Ovary (tissue), 9 donors: ENCODE data around the gene CIC. TPM values are rescaled to one million over a fixed set of nuclear protein-coding genes. Genes with fewer than 3 reads are reported as not detected.

ENCODE experiments used
- DNase-seq, 5 donors: peaks; one replicate each; pipeline ENCODE4 v3.0.0-alpha.2; 2019 to 2020
- H3K27ac ChIP-seq, 2 donors: fragments of 200-600 bp; one replicate each; pipeline versions ENCODE4 v1.5.1 to v1.8.0; 2019 to 2022
- H3K27me3 ChIP-seq: fragments of 200-600 bp; one replicate; pipeline ENCODE4 v1.8.0; 2022
- H3K36me3 ChIP-seq: fragments of 200-600 bp; sonication (generic); one replicate; pipeline ENCODE4 v1.5.1; 2019
- H3K4me1 ChIP-seq: one replicate; pipeline ENCODE4 v1.8.1; 2013; ENCODE audit warnings: mild to moderate bottlenecking, moderate library complexity; ENCODE audit not compliant: insufficient read depth
- H3K4me3 ChIP-seq: fragments of 200-600 bp; sonication (generic); one replicate; pipeline ENCODE4 v1.5.1; 2017
- H3K9me3 ChIP-seq, 2 donors: fragments of 200-600 bp in 1 of 2; sonication (generic) in 1 of 2; one replicate each; pipeline versions ENCODE4 v1.5.1 to v1.8.1; 2013 to 2019; ENCODE audit warnings: mild to moderate bottlenecking in 1 of 2, moderate library complexity in 1 of 2
- EP300 ChIP-seq: sonication (generic); formaldehyde crosslinking; IDR thresholded peaks from one replicate; pipeline ENCODE4 v1.6.1; 2017; ENCODE audit warnings: antibody characterized with exemption
- POLR2A ChIP-seq: fragments of 450-650 bp; IDR thresholded peaks from one replicate; pipeline ENCODE4 v1.6.1; 2017; ENCODE audit warnings: antibody characterized with exemption, mild to moderate bottlenecking, moderate library complexity
- WGBS, 3 donors: extraction: QIAGEN DNeasy Blood & Tissue Kit in 1 of 3; methylation state at CpG; one replicate each; pipeline versions ENCODE4 v1.1.5 to v1.1.7; 2013 to 2017; 5-methylcytosine and 5-hydroxymethylcytosine counted together
- intact Hi-C, 4 donors: fragments of 100-400 bp; cut with DNase I; formaldehyde crosslinking; loops; one replicate each; pipeline versions ENCODE4 v1.11.0 to v1.15.1; 2022 to 2023
- polyA plus RNA-seq, 2 donors: library from polyadenylated mRNA; stranded (reverse); fragments of 200-250 nt in 1 of 2; fragments of 350-450 nt in 1 of 2; fragmentation: Illumina TruSeq in 1 of 2; extraction: RNeasy Lipid Tissue Mini Kit (QIAGEN cat#74804) in 1 of 2; gene quantifications; one replicate each; pipeline ENCODE4 v1.2.3, GENCODE V29; 2013 to 2014
- total RNA-seq, 7 donors: library from RNA; depleted of rRNA in 2 of 7; stranded (reverse); fragments of >200 nt in 2 of 7; fragmentation: NEBNext Ultra II Directional in 3 of 7; extraction: Animal tissue kit (Norgen Biotek cat#: 25700) in 3 of 7; gene quantifications; one replicate each; pipeline versions ENCODE4 v1.1.0 to v1.2.4, GENCODE V29; 2016 to 2023
- TF ChIP-seq, protein P1 (sequence below), 3 donors: fragments of 450-650 bp in 2 of 3; fragments of 200-600 bp in 1 of 3; IDR thresholded peaks; one replicate each; pipeline versions ENCODE4 v1.5.1 to v1.8.0; 2016 to 2022; ENCODE audit warnings: antibody characterized with exemption in 3 of 3, mild to moderate bottlenecking in 1 of 3
- donor health status: DM: no; HTN: no; CAD: no; lungs with moderate emphysema.
- donor health status: DM: no; HTN: no; CAD: no.
- donor health status: Bipolar disorder and iron deficiency.
- donor health status: DM: yes; HTN: yes; CAD: no.
- donor health status: DM: no; HTN: no; CAD: no.
- donor health status: DM: yes; HTN: yes; CAD: no.

CIC gene
- total and polyA plus RNA-seq, 9 donors = 6.6 to 139 (median 97.9) TPM

DNA sequence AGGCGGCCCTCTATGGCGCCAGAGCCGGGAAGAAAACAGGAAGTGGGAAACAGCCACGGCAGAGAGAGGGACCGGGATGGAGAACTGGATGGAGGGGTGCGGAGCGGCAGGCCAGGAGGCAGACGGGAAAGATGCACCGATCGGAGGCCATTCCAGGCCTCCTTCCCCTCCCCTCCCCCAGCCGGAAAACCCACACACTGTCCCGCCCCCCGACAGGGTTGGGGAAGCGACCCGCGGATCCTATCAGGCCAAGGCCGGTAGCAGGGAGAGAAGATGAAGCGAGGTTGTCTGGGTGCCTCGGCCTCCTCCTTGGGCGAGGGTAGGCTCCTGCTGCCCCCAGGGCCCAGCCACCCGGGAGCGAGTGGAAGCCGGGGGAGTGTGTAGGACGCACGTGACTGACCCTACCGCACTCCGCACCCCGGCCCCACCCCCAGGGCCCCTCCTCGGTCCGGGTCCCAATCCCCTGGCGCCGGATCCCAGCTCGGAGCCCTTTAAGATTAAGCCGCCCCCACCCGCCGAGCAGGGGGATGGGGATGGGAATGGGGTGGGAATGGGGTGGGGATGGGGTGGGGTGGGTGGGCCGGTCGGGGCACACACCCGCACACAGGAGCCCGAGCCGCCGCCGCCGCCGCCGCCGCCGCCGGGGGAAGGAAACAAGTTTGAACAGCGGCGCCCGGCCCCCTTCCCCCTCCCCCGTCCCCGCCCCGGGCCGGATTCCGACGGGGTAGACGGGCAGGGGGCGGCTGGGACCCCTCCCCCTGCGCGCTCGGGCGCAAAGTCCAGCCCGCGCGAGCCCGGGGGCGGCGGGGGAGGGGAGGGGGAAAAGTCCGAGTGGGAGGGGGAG, 15.6 kb upstream of the CIC start:
- intact Hi-C loops = loop anchor here in 2 of 4 donors (2.0 kb wide), 2 partner anchors 15 to 27 kb away; partner anchors contain the start of gene CIC (in 1 of the 2)
- WGBS, 3 donors = 0 to 1% (median 1%) methylated on average over 21 to 66 of the region's 71 CpGs
- Histone ChIP-seq H3K9me3 (no peaks in the 10 kb centered on the region), H3K36me3 (no peaks in the 10 kb centered on the region), H3K4me1 (peaks cover 21% of the 10 kb centered on the region), H3K27me3 (no peaks in the 10 kb centered on the region), H3K4me3 (peak overlapping the region; percentile 73), H3K27ac (peak overlapping the region; percentile 97 to 99)
- DNase-seq = peak; percentile 76 to 85 (median 82)
- TF ChIP-seq EP300 (no peak), POLR2A (no peak)
- TF ChIP-seq, protein P1, sequence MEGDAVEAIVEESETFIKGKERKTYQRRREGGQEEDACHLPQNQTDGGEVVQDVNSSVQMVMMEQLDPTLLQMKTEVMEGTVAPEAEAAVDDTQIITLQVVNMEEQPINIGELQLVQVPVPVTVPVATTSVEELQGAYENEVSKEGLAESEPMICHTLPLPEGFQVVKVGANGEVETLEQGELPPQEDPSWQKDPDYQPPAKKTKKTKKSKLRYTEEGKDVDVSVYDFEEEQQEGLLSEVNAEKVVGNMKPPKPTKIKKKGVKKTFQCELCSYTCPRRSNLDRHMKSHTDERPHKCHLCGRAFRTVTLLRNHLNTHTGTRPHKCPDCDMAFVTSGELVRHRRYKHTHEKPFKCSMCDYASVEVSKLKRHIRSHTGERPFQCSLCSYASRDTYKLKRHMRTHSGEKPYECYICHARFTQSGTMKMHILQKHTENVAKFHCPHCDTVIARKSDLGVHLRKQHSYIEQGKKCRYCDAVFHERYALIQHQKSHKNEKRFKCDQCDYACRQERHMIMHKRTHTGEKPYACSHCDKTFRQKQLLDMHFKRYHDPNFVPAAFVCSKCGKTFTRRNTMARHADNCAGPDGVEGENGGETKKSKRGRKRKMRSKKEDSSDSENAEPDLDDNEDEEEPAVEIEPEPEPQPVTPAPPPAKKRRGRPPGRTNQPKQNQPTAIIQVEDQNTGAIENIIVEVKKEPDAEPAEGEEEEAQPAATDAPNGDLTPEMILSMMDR (IDR thresholded peaks at IDR 0.05) = no peak

DNA sequence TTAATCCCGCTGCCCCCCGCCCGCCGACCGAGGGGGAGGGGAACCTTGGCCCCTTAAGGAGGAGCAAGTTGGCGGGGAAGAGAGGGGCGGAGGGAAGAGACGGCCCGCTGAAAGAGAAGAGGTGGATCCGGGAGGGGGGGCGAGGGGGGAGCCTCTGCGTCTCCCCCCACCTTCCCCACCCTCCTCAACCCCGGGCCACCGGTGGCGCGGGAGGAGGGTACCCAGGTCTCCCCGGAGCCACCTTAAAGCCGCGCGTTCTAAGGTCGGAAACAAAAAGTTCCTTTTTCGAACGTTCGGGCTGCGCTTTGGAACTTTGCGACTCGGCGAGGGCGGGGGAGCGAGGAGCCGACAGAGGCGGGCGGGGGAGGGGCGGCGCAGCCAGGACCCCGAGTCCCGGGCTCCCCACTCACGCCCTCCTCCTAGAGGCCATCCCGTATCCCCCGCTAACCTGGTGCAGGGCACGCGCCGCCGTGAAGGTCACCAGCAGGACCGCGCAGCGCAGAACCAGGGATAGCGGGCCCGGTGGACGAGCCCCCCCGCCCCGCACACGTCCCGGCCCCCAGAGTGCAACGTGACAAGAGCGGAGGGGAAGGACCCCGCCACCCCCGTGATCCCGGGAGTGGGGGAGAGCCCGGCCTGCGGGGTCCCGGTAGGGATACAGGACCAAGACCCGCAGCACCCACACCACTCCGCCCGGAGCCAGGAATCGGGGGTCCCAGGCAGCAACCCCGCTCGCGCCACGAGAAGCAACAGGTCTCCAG, 14.8 kb upstream of the CIC start:
- Histone ChIP-seq H3K4me3 (peak overlapping the region; percentile 73), H3K9me3 (no peaks in the 10 kb centered on the region), H3K27ac (peak overlapping the region; percentile 97 to 99), H3K4me1 (peaks cover 21% of the 10 kb centered on the region), H3K36me3 (no peaks in the 10 kb centered on the region), H3K27me3 (no peaks in the 10 kb centered on the region)
- 0 to 1% (median 0%) methylated on average over 50 to 69 of the region's 70 CpGs for WGBS, 3 donors
- intact Hi-C loops = loop anchor here in 2 of 4 donors (2.0 kb wide), 2 partner anchors 15 to 27 kb away; partner anchors contain the start of gene CIC (in 1 of the 2)
- TF ChIP-seq POLR2A = no peak
- no peak for TF ChIP-seq EP300
- TF ChIP-seq, protein P1 (IDR thresholded peaks at IDR 0.05) = peak in 1 of 3 donors; percentile 12
- DNase-seq = peak; percentile 79 to 89 (median 85)

DNA sequence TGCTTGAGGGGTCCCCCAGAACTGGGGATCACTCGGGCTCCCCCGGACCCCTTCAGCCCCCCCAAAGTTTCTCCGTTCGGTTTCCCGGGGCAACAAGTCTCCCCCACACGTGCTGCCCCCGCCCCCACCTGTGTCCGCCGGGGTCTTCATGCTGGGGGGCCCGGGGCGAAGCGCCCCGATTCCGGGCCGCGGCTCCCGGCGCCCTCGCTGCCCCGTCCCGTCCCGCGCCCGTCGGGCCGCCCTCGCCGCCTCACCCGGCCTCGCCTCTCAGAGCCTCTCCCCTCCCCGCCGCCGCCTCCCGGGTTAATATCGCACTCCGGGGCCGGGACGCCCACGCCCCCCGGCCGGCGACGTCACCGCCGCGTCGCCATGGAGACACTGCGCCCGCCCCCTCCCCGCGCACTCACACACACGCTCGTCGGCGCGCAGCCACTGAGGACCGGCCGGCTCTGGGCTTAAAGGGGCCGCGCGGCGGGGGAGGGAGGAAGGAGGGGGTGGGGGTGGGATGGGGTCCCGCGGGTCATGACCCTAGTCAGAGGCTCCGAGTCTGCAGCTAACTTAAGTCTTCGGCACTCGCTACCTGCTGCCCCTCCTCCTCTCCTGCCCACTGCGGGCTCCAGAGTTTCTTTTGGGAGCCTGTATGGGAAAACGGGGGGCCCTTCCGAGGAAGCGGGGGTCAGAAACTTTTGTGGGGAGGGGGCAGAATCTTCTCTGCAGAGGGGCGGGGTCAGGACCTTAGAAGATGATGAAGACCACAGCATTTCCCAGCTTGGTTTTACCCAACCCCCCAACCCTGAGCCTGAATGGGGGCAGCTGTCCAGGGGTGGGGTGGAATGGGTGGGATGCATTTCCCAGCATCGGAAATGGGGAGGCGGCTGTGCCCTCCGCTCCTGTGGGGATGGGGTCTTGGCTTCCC, 13.9 kb upstream of the CIC start, which contains the start of gene ERF:
Gene ERF, minus strand, starts transcription at position 279 of the 916 bp plus-strand sequence. Its CDS starts 129 bp downstream, at position 150.
- Histone ChIP-seq H3K27me3 (no peaks in the 10 kb centered on the region), H3K4me3 (peak within 1 kb of the TSS; percentile 73), H3K9me3 (no peaks in the 10 kb centered on the region), H3K36me3 (no peaks in the 10 kb centered on the region), H3K4me1 (peaks cover 19% of the 10 kb centered on the region), H3K27ac (peak within 1 kb of the TSS; percentile 97 to 99)
- TF ChIP-seq, protein P1 (IDR thresholded peaks at IDR 0.05) = peak in 2 of 3 donors; percentile 20 to 27
- TF ChIP-seq POLR2A (peak; percentile 99), EP300 (peak; percentile 53)
- peak; percentile 93 to 98 (median 96) for DNase-seq
- 1% methylated on average over 25 to 74 of the region's 75 CpGs for WGBS, 3 donors
- intact Hi-C loops = loop anchor here in 2 of 4 donors (2.0 kb wide), 2 partner anchors 14 to 26 kb away; partner anchors contain the start of gene CIC (in 1 of the 2)
